Kidney (tissue), 14 donors: Measurements from ENCODE around the gene RNF121. TPM values are rescaled to one million over a fixed set of nuclear protein-coding genes. Genes with fewer than 3 reads are reported as not detected.

Experiments
- DNase-seq, 5 donors: peaks; one replicate each; pipeline ENCODE4 v3.0.0-alpha.2; 2013 to 2020
- FAIRE-seq: peaks from 2 replicates; lab custom pipeline; 2012; peaks lifted over from hg19 to GRCh38; lab: Jason Lieb, UNC
- H3K27ac ChIP-seq, 2 donors: one replicate each; pipeline ENCODE4 v1.7.0; 2013; ENCODE audit warnings: low read depth in 2 of 2, low read length in 2 of 2, inconsistent platforms in 1 of 2
- H3K27me3 ChIP-seq: one replicate; pipeline ENCODE4 v1.7.1; 2013; ENCODE audit warnings: low read length, inconsistent platforms; ENCODE audit not compliant: control insufficient read depth, insufficient read depth
- H3K36me3 ChIP-seq, 3 donors: one replicate each; pipeline versions ENCODE4 v1.7.0 to v1.7.1; 2013; ENCODE audit warnings: low read length in 3 of 3, control low read depth in 1 of 3, inconsistent platforms in 1 of 3; ENCODE audit not compliant: insufficient read depth in 3 of 3, control insufficient read depth in 2 of 3
- H3K4me1 ChIP-seq, 3 donors: one replicate each; pipeline versions ENCODE4 v1.7.0 to v1.7.1; 2013; ENCODE audit warnings: low read length in 3 of 3, inconsistent platforms in 1 of 3, low read depth in 1 of 3; ENCODE audit not compliant: control insufficient read depth in 2 of 3, insufficient read depth in 2 of 3
- H3K4me3 ChIP-seq, 3 donors: one replicate each; pipeline versions ENCODE4 v1.7.0 to v1.8.1; 2013; ENCODE audit warnings: low read length in 3 of 3, control low read depth in 1 of 3, inconsistent platforms in 1 of 3
- H3K9ac ChIP-seq, 3 donors: one replicate each; pipeline versions ENCODE4 v1.7.0 to v1.7.1; 2013; ENCODE audit warnings: low read length in 3 of 3, control low read depth in 1 of 3, inconsistent platforms in 1 of 3
- H3K9me3 ChIP-seq, 3 donors: one replicate each; pipeline versions ENCODE4 v1.7.0 to v1.7.1; 2013; ENCODE audit warnings: low read length in 3 of 3, control low read depth in 1 of 3, inconsistent platforms in 1 of 3; ENCODE audit not compliant: control insufficient read depth in 2 of 3, insufficient read depth in 1 of 3
- intact Hi-C: fragments of 100-400 bp; cut with DNase I; formaldehyde crosslinking; loops from one replicate; pipeline ENCODE4 v1.11.1; 2022
- polyA plus RNA-seq: library from polyadenylated mRNA; stranded (reverse); fragments of 350-450 nt; fragmentation: Illumina TruSeq; extraction: RNeasy Lipid Tissue Mini Kit (QIAGEN cat#74804); gene quantifications from one replicate; pipeline ENCODE4 v1.2.3, GENCODE V29; 2014; ENCODE audit warnings: low read depth, low replicate concordance; ENCODE audit not compliant: insufficient read depth
- total RNA-seq: library from RNA; stranded (reverse); fragmentation: NEBNext Ultra II Directional; extraction: Animal tissue kit (Norgen Biotek cat#: 25700); gene quantifications from one replicate; pipeline ENCODE4 v1.2.1, GENCODE V29; 2021
- TF ChIP-seq, protein P1 (sequence below): IDR thresholded peaks from 3 replicates; pipeline ENCODE4 v1.5.1; 2012; ENCODE audit warnings: mild to moderate bottlenecking, moderate library complexity, borderline replicate concordance; ENCODE audit not compliant: insufficient read depth; ENCODE audit errors: extremely low read depth
- donor health status: control.
- donor health status: control.
- donor health status: control.
- donor health status: control.
- donor health status: control.
- donor health status: DM: yes; HTN: yes; CAD: no.
- donor health status: Normal renal cell carcinoma (clear cell type).

The RNF121 gene
- total and polyA plus RNA-seq, 2 donors from 2014 or later: 37.1 to 59.4 TPM

DNA sequence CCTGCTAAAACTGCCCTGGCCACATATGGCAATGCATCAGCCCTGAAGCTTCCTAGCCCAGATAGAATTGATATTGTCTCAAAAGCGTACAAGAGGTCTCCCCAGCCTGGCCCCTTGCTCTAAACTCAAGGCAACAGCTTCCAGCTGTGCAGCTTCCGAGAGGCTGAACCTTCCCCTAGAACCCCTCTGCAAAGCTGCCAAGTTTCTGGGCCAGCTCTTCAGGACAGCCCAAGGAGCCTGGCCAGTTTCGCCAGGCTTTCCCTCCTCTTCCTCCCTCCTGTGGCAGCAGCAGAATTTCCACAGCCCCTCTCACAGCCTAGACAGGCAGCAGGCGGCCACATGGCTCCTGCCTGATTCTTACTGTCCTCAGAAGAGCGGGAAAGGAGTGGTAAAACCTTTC, 117.0 kb downstream of the RNF121 start:
- H3K27ac ChIP-seq: no peak overlapping the region

More for the DNA sequence above, 117.0 kb downstream of the RNF121 start:
- H3K36me3 ChIP-seq: no peaks in the 10 kb centered on the region
- FAIRE-seq (no peak), DNase-seq (peak in 3 of 5 donors; percentile 27 to 79 (median 75))
- TF ChIP-seq, protein P1, sequence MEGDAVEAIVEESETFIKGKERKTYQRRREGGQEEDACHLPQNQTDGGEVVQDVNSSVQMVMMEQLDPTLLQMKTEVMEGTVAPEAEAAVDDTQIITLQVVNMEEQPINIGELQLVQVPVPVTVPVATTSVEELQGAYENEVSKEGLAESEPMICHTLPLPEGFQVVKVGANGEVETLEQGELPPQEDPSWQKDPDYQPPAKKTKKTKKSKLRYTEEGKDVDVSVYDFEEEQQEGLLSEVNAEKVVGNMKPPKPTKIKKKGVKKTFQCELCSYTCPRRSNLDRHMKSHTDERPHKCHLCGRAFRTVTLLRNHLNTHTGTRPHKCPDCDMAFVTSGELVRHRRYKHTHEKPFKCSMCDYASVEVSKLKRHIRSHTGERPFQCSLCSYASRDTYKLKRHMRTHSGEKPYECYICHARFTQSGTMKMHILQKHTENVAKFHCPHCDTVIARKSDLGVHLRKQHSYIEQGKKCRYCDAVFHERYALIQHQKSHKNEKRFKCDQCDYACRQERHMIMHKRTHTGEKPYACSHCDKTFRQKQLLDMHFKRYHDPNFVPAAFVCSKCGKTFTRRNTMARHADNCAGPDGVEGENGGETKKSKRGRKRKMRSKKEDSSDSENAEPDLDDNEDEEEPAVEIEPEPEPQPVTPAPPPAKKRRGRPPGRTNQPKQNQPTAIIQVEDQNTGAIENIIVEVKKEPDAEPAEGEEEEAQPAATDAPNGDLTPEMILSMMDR: no peak
- H3K9ac ChIP-seq: no peak overlapping the region
- no peaks in the 10 kb centered on the region for H3K9me3 ChIP-seq
- no peaks in the 10 kb centered on the region for H3K27me3 ChIP-seq
- intact Hi-C loops: no loop called here
- peaks cover 9 to 25% (median 22%) of the 10 kb centered on the region in 3 donors for H3K4me1 ChIP-seq
- no peak overlapping the region for H3K4me3 ChIP-seq

Other genes starting within 250 kb of the RNF121 start
- gene DEFB108B, start 95.8 kb upstream of the RNF121 start, total RNA-seq: not detected
- gene DEFB108B, start 95.8 kb upstream of the RNF121 start, polyA plus RNA-seq: not detected
- not detected for gene DEFB131B, start 50.6 kb upstream of the RNF121 start, total RNA-seq
- not detected for gene DEFB131B, start 50.6 kb upstream of the RNF121 start, polyA plus RNA-seq
- gene XNDC1N, start 452 bp upstream of the RNF121 start, total RNA-seq: 14.3 TPM
- 4.6 TPM for gene XNDC1N, start 452 bp upstream of the RNF121 start, polyA plus RNA-seq
- gene IL18BP, start 69.9 kb downstream of the RNF121 start, total RNA-seq: 19.5 TPM
- 21.1 TPM for gene IL18BP, start 69.9 kb downstream of the RNF121 start, polyA plus RNA-seq
- 198 TPM for gene NUMA1, start 151.5 kb downstream of the RNF121 start, total RNA-seq
- 85.3 TPM for gene NUMA1, start 151.5 kb downstream of the RNF121 start, polyA plus RNA-seq
- gene LRRC51, start 151.8 kb downstream of the RNF121 start, total RNA-seq: 23.3 TPM
- gene LRRC51, start 151.8 kb downstream of the RNF121 start, polyA plus RNA-seq: 28.9 TPM
- 111 TPM for gene LAMTOR1, start 174.3 kb downstream of the RNF121 start, total RNA-seq
- 189 TPM for gene LAMTOR1, start 174.3 kb downstream of the RNF121 start, polyA plus RNA-seq
- gene TOMT, start 176.9 kb downstream of the RNF121 start, total RNA-seq: not detected
- gene TOMT, start 176.9 kb downstream of the RNF121 start, polyA plus RNA-seq: not detected
- gene ANAPC15, start 183.6 kb downstream of the RNF121 start, total RNA-seq: 30.0 TPM
- gene ANAPC15, start 183.6 kb downstream of the RNF121 start, polyA plus RNA-seq: 79.8 TPM
- gene FOLR3, start 206.7 kb downstream of the RNF121 start, total RNA-seq: 17.5 TPM
- 65.0 TPM for gene FOLR3, start 206.7 kb downstream of the RNF121 start, polyA plus RNA-seq